OCI-LY3 (cell line): Measurements from ENCODE around the gene AOX1.

Source experiments
- H2AFZ ChIP-seq: fragments of 200-600, 300-600 bp; shearing (Covaris generic); 2 replicates; pipeline ENCODE4 v1.6.0; 2014; ENCODE audit warnings: antibody characterized with exemption, low read depth, low read length
- H3K27ac ChIP-seq: fragments of 200-600, 300-600 bp; sonication (generic); 2 replicates; pipeline ENCODE4 v1.5.1; 2014; ENCODE audit warnings: mild to moderate bottlenecking, low read length, moderate library complexity, mixed read lengths
- H3K27me3 ChIP-seq: fragments of 200-600, 300-600 bp; sonication (generic); 2 replicates; pipeline ENCODE4 v1.6.1; 2014; ENCODE audit warnings: low read depth, low read length, mixed read lengths
- H3K36me3 ChIP-seq: fragments of 200-600, 300-600 bp; sonication (generic); replicated peaks from 2 replicates; pipeline ENCODE3; 2014; ENCODE audit warnings: low read depth, low read length, mixed read lengths
- H3K4me1 ChIP-seq: fragments of 300-600, 200-600 bp; sonication (generic); 2 replicates; pipeline ENCODE4 v1.6.1; 2014; ENCODE audit warnings: low read length, mixed read lengths
- H3K4me2 ChIP-seq: fragments of 200-600, 300-600 bp; sonication (generic); 2 replicates; pipeline ENCODE4 v1.6.1; 2014; ENCODE audit warnings: low read length, mixed read lengths
- H3K4me3 ChIP-seq: fragments of 300-600, 200-600 bp; sonication (generic); 2 replicates; pipeline ENCODE4 v1.5.1; 2014; ENCODE audit warnings: antibody characterized with exemption, mild to moderate bottlenecking, low read length, moderate library complexity
- H3K79me2 ChIP-seq: fragments of 300-600, 200-600 bp; shearing (Covaris generic); 2 replicates; pipeline ENCODE4 v1.6.1; 2014; ENCODE audit warnings: mild to moderate bottlenecking, low read length, mixed read lengths
- H3K9ac ChIP-seq: fragments of 300-600, 200-600 bp; shearing (Covaris generic); 2 replicates; pipeline ENCODE4 v1.6.0; 2014; ENCODE audit warnings: mild to moderate bottlenecking, low read length, moderate library complexity
- H3K9me3 ChIP-seq: fragments of 200-600, 300-600 bp; shearing (Covaris generic); 2 replicates; pipeline ENCODE4 v1.6.1; 2014; ENCODE audit warnings: low read length, mixed read lengths; ENCODE audit not compliant: insufficient read depth
- H4K20me1 ChIP-seq: fragments of 200-600, 300-600 bp; sonication (generic); 2 replicates; pipeline ENCODE4 v1.6.1; 2016; ENCODE audit warnings: low read length, mixed read lengths; ENCODE audit not compliant: insufficient read depth
- EZH2phosphoT487 ChIP-seq: fragments of 200-600 bp; shearing (Covaris generic); IDR thresholded peaks from 2 replicates; pipeline ENCODE4 v1.6.1; 2018; ENCODE audit warnings: antibody characterized with exemption, mixed run types, low read depth
- TF ChIP-seq, protein P1 (sequence below): fragments of 200-600, 300-600 bp; sonication (generic); IDR thresholded peaks from 2 replicates; pipeline ENCODE4 v1.5.1; 2014; ENCODE audit warnings: antibody characterized with exemption, low read length, low read depth

The AOX1 gene

DNA sequence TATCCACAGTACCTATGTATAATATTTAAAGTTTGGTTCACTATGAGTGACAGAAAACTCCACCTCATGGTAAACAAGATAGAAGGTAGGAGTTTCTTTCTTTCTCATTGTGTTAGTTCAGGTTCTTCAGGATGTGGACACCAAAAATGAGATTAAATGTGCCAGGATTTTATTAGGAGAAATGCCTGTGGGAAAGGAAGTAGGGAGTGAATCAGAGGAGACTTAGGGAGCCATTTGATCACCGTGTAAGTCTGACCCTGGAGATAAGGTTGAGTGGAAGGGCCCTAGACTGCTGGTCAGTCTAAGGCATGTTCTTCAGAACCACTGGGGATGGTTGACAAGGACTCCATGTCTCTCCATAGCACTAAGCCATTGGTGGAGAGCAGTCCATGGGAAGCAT lies 8.1 kb downstream of the AOX1 start:
- H3K27me3 ChIP-seq, result peaks cover 8% of the 10 kb centered on the region; the same call in 1 of the 2 replicates
- H3K9me3 ChIP-seq, result no peaks in the 10 kb centered on the region
- no peak overlapping the region for H3K4me3 ChIP-seq
- H3K4me1 ChIP-seq, result no peaks in the 10 kb centered on the region
- no peak overlapping the region for H3K4me2 ChIP-seq
- H3K79me2 ChIP-seq, result no peaks in the 10 kb centered on the region
- H2AFZ ChIP-seq, result no peak overlapping the region
- H4K20me1 ChIP-seq, result no peaks in the 10 kb centered on the region
- no peak overlapping the region for H3K9ac ChIP-seq
- TF ChIP-seq, protein P1, sequence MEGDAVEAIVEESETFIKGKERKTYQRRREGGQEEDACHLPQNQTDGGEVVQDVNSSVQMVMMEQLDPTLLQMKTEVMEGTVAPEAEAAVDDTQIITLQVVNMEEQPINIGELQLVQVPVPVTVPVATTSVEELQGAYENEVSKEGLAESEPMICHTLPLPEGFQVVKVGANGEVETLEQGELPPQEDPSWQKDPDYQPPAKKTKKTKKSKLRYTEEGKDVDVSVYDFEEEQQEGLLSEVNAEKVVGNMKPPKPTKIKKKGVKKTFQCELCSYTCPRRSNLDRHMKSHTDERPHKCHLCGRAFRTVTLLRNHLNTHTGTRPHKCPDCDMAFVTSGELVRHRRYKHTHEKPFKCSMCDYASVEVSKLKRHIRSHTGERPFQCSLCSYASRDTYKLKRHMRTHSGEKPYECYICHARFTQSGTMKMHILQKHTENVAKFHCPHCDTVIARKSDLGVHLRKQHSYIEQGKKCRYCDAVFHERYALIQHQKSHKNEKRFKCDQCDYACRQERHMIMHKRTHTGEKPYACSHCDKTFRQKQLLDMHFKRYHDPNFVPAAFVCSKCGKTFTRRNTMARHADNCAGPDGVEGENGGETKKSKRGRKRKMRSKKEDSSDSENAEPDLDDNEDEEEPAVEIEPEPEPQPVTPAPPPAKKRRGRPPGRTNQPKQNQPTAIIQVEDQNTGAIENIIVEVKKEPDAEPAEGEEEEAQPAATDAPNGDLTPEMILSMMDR, result no peak
- TF ChIP-seq EZH2phosphoT487, result no peak
- no peak overlapping the region for H3K27ac ChIP-seq
- H3K36me3 ChIP-seq, result no peaks in the 10 kb centered on the region

DNA sequence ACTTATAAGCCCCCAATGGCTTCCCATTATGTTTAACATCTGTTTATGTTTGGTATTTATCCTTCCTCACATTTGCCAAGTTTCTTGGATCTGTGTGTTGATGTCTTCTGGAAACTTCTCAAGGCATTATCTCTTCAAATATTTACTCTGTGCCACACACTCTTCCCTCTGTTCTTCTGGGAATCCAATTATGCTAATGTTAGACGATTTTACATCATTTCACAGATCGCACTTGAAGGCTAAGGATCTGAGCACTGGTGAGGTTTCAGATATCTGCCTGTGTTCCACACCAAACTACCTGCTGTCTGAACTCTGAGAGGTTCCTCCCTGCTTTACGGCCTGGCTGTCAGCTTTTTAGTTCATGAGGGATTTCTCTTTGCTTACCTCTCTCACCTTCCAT lies 10.1 kb downstream of the AOX1 start:
- Histone ChIP-seq H3K4me2 (no peak overlapping the region), H3K4me1 (no peaks in the 10 kb centered on the region), H3K27me3 (peaks cover 8% of the 10 kb centered on the region; the same call in 1 of the 2 replicates), H3K79me2 (no peaks in the 10 kb centered on the region), H3K9ac (no peak overlapping the region), H3K27ac (no peak overlapping the region), H3K4me3 (no peak overlapping the region), H3K36me3 (no peaks in the 10 kb centered on the region), H3K9me3 (no peaks in the 10 kb centered on the region), H4K20me1 (no peaks in the 10 kb centered on the region), H2AFZ (no peak overlapping the region)
- TF ChIP-seq EZH2phosphoT487, result no peak
- TF ChIP-seq, protein P1, result no peak

DNA sequence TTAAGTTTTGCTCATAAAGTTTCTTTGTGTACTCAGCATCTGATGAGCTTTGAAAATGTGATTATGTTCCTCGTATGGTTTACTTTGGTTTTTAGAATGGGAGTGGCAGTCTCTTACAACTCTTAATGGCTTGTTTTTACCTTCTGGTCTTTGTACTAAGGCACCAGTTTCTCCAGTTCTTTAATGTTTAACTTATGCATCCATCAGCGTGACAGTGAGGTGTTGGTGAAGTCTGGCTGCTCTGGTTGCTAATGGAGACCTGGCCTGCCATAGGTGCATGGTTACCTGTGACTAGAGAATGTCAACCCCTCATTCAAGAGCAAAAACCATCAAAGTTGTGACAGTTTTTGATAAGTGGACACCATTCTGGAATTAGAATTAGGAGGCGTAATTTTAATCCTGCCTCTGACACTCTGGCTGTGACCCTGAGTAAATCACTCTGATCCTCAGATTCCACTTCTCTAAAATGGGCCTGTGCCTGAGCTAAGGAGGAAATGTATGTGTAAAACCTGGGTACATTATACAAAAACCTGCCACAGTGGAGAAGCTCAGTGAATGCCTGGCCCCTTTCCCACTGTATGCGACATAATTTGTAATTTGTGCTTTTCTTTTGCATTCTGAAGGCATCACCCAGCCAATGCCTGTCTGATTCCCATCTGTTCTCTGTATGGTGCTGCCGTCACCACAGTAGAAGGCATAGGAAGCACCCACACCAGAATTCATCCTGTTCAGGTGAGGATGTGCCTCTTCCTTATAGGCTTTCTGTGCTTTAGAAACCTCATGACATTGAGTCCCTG lies 11.2 kb downstream of the AOX1 start:
- Histone ChIP-seq H3K79me2 (no peaks in the 10 kb centered on the region), H3K4me3 (no peak overlapping the region), H3K36me3 (no peaks in the 10 kb centered on the region), H3K9ac (no peak overlapping the region), H3K27ac (no peak overlapping the region), H3K9me3 (no peaks in the 10 kb centered on the region), H3K27me3 (peaks cover 4% of the 10 kb centered on the region; the same call in 1 of the 2 replicates), H3K4me2 (no peak overlapping the region), H4K20me1 (no peaks in the 10 kb centered on the region), H2AFZ (no peak overlapping the region), H3K4me1 (no peaks in the 10 kb centered on the region)
- TF ChIP-seq, protein P1, result no peak
- no peak for TF ChIP-seq EZH2phosphoT487

DNA sequence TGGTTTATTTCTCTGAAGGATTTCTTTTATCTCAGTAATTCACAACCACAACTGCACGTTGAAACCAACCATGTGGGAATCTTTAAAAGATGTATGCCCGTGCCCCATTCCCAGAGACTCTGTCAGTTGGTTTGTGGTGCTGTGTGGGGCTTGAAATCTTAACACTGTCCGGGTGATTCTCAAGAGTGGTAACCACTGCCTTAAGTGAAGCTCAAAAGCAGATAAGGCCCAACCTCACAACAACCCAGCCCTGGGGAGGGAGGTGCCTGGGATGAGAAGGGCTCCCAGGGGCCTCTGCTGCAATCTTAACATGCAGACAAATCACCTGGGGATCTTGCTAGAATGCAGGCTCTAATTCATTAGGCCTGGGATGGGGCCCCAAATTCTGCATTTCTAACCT lies 13.4 kb downstream of the AOX1 start:
- H3K27ac ChIP-seq, result no peak overlapping the region
- no peak overlapping the region for H3K9ac ChIP-seq
- no peak overlapping the region for H3K4me3 ChIP-seq
- no peaks in the 10 kb centered on the region; the same call in 1 of the 2 replicates for H3K27me3 ChIP-seq
- no peaks in the 10 kb centered on the region for H3K79me2 ChIP-seq
- TF ChIP-seq EZH2phosphoT487, result no peak
- TF ChIP-seq, protein P1, result no peak
- H4K20me1 ChIP-seq, result no peaks in the 10 kb centered on the region
- H3K4me1 ChIP-seq, result no peaks in the 10 kb centered on the region
- no peak overlapping the region for H2AFZ ChIP-seq
- H3K36me3 ChIP-seq, result no peaks in the 10 kb centered on the region
- no peak overlapping the region for H3K4me2 ChIP-seq
- no peaks in the 10 kb centered on the region for H3K9me3 ChIP-seq
